Esophagus squamous epithelium (tissue), 4 donors: Measurements from ENCODE around the gene DOCK1.

Experiments
- POLR2A ChIP-seq, 4 donors: fragments of 450-650 bp; IDR thresholded peaks; one replicate each; pipeline ENCODE4 v1.6.1; 2017; ENCODE audit warnings: antibody characterized with exemption in 4 of 4, mild to moderate bottlenecking in 4 of 4, moderate library complexity in 3 of 4
- TF ChIP-seq, protein P1 (sequence below), 6 experiments: fragments of 450-650 bp in 4 of 6; fragments of 200-600 bp in 2 of 6; sonication (generic) in 2 of 6; IDR thresholded peaks; one replicate each; pipeline ENCODE4 v1.5.1; 2016 to 2019; ENCODE audit warnings: antibody characterized with exemption in 6 of 6, mild to moderate bottlenecking in 4 of 6, moderate library complexity in 4 of 6

DNA sequence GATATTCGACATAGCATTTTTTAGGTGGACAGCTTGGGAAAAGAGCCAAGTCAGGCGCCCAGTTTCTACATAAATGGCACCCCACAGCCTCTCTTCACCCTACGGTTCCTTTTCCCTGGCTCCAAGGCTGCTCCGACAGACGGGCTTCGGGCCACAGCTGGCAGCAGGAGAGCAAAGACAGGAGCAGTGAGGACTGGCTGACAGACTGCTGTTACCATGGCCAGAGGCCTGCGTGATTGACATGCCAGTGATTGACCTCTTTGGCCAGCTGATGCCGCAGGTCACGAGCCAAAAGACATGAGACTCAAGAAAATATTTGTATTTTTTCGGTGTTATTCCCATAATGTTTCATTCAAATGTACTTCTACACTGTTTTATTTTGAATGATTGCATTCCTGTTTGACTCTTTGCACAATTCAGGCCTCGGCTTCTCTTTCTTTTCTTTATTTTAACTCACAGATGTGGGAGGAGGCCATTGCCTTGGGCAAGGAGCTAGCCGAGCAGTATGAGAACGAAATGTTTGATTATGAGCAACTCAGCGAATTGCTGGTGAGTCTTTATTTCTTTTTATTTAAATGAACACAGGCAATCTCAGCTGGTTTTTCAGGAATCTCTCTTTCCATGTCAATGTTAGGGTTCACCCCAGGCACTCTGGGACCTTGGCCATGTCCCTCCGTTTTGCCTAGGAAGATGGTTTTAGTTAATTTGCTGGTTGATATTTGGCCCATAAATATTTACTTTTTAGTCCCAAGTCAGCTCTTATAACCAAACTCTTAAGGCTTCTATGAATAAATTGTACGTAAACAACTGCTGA is 497.6 kb downstream of the DOCK1 start:
- TF ChIP-seq POLR2A (IDR thresholded peaks at IDR 0.05): no peak
- TF ChIP-seq, protein P1, sequence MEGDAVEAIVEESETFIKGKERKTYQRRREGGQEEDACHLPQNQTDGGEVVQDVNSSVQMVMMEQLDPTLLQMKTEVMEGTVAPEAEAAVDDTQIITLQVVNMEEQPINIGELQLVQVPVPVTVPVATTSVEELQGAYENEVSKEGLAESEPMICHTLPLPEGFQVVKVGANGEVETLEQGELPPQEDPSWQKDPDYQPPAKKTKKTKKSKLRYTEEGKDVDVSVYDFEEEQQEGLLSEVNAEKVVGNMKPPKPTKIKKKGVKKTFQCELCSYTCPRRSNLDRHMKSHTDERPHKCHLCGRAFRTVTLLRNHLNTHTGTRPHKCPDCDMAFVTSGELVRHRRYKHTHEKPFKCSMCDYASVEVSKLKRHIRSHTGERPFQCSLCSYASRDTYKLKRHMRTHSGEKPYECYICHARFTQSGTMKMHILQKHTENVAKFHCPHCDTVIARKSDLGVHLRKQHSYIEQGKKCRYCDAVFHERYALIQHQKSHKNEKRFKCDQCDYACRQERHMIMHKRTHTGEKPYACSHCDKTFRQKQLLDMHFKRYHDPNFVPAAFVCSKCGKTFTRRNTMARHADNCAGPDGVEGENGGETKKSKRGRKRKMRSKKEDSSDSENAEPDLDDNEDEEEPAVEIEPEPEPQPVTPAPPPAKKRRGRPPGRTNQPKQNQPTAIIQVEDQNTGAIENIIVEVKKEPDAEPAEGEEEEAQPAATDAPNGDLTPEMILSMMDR (IDR thresholded peaks at IDR 0.05): no peak
